ENCODE measurements around the gene MT1HL1. TPM values are rescaled to one million over a fixed set of nuclear protein-coding genes. Genes with fewer than 3 reads are reported as not detected.

The MT1HL1 gene
- total RNA-seq, 1 experiment from 2014 or later = not detected

DNA sequence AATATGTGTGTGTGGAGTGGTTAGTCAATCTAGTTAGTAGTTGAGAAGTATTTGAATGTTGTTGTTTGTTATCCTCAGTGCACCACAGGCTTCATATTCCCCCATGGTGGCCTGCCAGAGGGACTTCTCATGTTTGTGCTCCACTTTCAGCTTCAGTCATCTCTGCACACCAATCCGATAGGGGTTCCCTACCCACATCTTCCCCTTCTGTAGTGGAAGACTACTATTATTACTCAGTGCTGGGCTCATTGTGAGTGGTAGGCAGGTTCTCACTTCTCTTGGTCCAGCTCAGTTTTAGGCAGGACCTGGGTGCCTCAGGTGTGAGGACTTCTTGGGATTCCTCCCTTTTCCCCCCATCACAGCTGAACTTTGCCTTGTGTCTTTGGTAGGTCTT, 14.2 kb downstream of the MT1HL1 start:
- DNase-seq (ENCODE audit: low spot score) = no peak
- POLR2A ChIA-PET (ENCODE audit: low non-redundant PET) = no interaction called here
- Histone ChIP-seq H3K36me3 (ENCODE audit: insufficient read depth, low read length, poor library complexity, severe bottlenecking) (no peaks in the 10 kb centered on the region), H3K4me1 (ENCODE audit: insufficient read depth, low read length, poor library complexity, severe bottlenecking) (no peaks in the 10 kb centered on the region), H3K4me3 (ENCODE audit: low read depth, low read length, poor library complexity, severe bottlenecking) (no peak overlapping the region), H3K27ac (ENCODE audit: low read depth, low read length, poor library complexity, severe bottlenecking) (no peak overlapping the region), H3K27me3 (replicated peaks; ENCODE audit: insufficient read depth, low read depth, low read length, poor library complexity) (no peaks in the 10 kb centered on the region), H3K9me3 (ENCODE audit: low read depth, low read length, poor library complexity, severe bottlenecking) (no peaks in the 10 kb centered on the region)
- TF ChIP-seq EZH2 (IDR thresholded peaks at IDR 0.05; ENCODE audit: borderline replicate concordance, low read depth, low read length, poor library complexity, severe bottlenecking) = no peak
- TF ChIP-seq, protein P1, sequence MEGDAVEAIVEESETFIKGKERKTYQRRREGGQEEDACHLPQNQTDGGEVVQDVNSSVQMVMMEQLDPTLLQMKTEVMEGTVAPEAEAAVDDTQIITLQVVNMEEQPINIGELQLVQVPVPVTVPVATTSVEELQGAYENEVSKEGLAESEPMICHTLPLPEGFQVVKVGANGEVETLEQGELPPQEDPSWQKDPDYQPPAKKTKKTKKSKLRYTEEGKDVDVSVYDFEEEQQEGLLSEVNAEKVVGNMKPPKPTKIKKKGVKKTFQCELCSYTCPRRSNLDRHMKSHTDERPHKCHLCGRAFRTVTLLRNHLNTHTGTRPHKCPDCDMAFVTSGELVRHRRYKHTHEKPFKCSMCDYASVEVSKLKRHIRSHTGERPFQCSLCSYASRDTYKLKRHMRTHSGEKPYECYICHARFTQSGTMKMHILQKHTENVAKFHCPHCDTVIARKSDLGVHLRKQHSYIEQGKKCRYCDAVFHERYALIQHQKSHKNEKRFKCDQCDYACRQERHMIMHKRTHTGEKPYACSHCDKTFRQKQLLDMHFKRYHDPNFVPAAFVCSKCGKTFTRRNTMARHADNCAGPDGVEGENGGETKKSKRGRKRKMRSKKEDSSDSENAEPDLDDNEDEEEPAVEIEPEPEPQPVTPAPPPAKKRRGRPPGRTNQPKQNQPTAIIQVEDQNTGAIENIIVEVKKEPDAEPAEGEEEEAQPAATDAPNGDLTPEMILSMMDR (conservative IDR thresholded peaks at IDR 0.05; ENCODE audit: low read depth, low read length) = no peak
- CTCF ChIA-PET = no interaction called here
- intact Hi-C loops (cut with micrococcal nuclease; ENCODE audit: unreplicated experiment) = no loop called here
- no TSS peak for BruUV-seq (replicated peaks)

DNA sequence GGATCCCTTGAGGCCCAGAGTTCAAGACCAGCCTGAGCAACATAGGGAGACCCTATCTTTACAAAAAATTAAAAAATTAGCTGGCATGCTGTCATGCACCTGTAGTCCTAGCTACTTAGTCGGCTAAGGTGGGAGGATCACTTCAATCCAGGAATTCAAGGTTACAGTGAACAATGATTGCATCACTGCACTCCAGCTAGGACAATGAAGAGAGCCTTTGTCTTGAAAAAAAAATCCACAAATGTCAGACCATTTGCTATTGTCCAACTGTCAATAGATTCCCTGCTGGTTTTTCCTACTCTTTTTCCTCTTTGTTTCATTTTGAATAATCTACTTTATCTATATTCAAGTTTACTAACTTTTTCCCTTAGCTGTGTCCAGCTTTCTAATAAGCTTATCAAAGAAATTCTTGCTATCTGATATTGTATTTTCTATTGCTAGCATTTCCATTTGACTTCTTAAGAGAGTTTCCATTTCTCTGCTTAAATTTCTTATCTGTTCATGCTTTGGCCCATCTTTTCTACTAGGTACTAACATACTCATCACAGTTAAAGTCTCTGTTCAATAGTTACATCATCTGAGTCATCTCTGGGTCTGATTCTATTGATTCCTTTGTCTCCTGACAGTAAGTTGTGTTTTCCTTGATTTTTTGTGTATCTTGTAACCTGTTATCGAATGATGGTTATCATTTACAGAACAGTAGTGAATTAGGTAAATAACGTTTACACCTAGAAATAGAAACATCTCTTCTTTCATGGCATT, 14.8 kb downstream of the MT1HL1 start:
- POLR2A ChIA-PET (ENCODE audit: low non-redundant PET) = no interaction called here
- DNase-seq (ENCODE audit: low spot score) = no peak
- BruUV-seq (replicated peaks) = no TSS peak

DNA sequence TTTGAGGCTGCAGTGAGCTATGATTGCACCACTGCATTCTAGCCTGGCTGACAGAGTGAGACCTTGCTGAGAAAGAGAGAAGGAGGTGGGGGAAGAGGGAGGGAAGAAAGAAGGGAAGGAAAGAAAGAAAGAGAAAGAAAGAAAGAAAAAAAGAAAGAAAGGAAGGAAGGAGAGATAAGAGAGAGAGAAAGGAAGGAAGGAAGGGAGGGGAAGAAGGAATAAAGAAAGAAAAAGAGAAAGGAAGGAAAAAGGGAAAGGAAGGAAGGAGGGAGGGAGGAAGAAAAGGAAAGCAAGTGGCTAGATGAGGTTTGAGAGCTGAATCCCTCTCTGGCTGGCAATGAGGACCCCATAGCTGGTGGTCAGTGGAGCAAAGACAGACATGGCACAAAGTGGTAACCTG, 20.4 kb downstream of the MT1HL1 start:
- Histone ChIP-seq H3K27me3 (replicated peaks; ENCODE audit: insufficient read depth, low read depth, low read length, poor library complexity) (no peaks in the 10 kb centered on the region), H3K27ac (ENCODE audit: low read depth, low read length, poor library complexity, severe bottlenecking) (no peak overlapping the region), H3K4me1 (ENCODE audit: insufficient read depth, low read length, poor library complexity, severe bottlenecking) (no peaks in the 10 kb centered on the region), H3K36me3 (ENCODE audit: insufficient read depth, low read length, poor library complexity, severe bottlenecking) (no peaks in the 10 kb centered on the region), H3K9me3 (ENCODE audit: low read depth, low read length, poor library complexity, severe bottlenecking) (no peaks in the 10 kb centered on the region), H3K4me3 (ENCODE audit: low read depth, low read length, poor library complexity, severe bottlenecking) (no peak overlapping the region)
- no TSS peak for BruUV-seq (replicated peaks)
- DNase-seq (ENCODE audit: low spot score) = no peak
- TF ChIP-seq, protein P1 (conservative IDR thresholded peaks at IDR 0.05; ENCODE audit: low read depth, low read length) = no peak
- TF ChIP-seq EZH2 (IDR thresholded peaks at IDR 0.05; ENCODE audit: borderline replicate concordance, low read depth, low read length, poor library complexity, severe bottlenecking) = no peak
- ChIA-PET CTCF (no interaction called here), POLR2A (ENCODE audit: low non-redundant PET) (no interaction called here)
- intact Hi-C loops (cut with micrococcal nuclease; ENCODE audit: unreplicated experiment) = no loop called here

More for the DNA sequence above, 14.8 kb downstream of the MT1HL1 start:
- H3K4me1 ChIP-seq (ENCODE audit: insufficient read depth, low read length, poor library complexity, severe bottlenecking) = no peaks in the 10 kb centered on the region
- CTCF ChIA-PET = no interaction called here
- no peak overlapping the region for H3K27ac ChIP-seq (ENCODE audit: low read depth, low read length, poor library complexity, severe bottlenecking)
- no peaks in the 10 kb centered on the region for H3K9me3 ChIP-seq (ENCODE audit: low read depth, low read length, poor library complexity, severe bottlenecking)
- intact Hi-C loops (cut with micrococcal nuclease; ENCODE audit: unreplicated experiment) = no loop called here
- no peak overlapping the region for H3K4me3 ChIP-seq (ENCODE audit: low read depth, low read length, poor library complexity, severe bottlenecking)
- no peaks in the 10 kb centered on the region for H3K36me3 ChIP-seq (ENCODE audit: insufficient read depth, low read length, poor library complexity, severe bottlenecking)
- H3K27me3 ChIP-seq (replicated peaks; ENCODE audit: insufficient read depth, low read depth, low read length, poor library complexity) = no peaks in the 10 kb centered on the region
- TF ChIP-seq, protein P1 (conservative IDR thresholded peaks at IDR 0.05; ENCODE audit: low read depth, low read length) = no peak
- no peak for TF ChIP-seq EZH2 (IDR thresholded peaks at IDR 0.05; ENCODE audit: borderline replicate concordance, low read depth, low read length, poor library complexity, severe bottlenecking)
